ENCODE measurements around the gene MED15.
"Not testable (repeated sequence)": the region's sequence is repeated elsewhere in the genome, so short reads cannot be mapped to it uniquely, and the experiment has no call there.

Gene MED15

GRCh38 chr22:20584029-20584871 lies 76.8 kb downstream of the MED15 start:
- DNase-seq (ENCODE audit: low read depth) = no peak

- DNase-seq (ENCODE audit: low read depth) = no peak
These were observed 77.6 kb downstream of the MED15 start for GRCh38 chr22:20584872-20585638.

- no peak for DNase-seq (ENCODE audit: low read depth)
These were observed 78.4 kb downstream of the MED15 start for GRCh38 chr22:20585639-20586402.

- no peak for DNase-seq (ENCODE audit: low read depth)
These were observed 79.0 kb downstream of the MED15 start for GRCh38 chr22:20586403-20586745.

- DNase-seq (ENCODE audit: low read depth) = no peak
These were observed 80.0 kb downstream of the MED15 start for GRCh38 chr22:20587206-20587958.

- DNase-seq (ENCODE audit: low read depth) = no peak
These were observed 80.9 kb downstream of the MED15 start for GRCh38 chr22:20588092-20588842.

- DNase-seq (ENCODE audit: low read depth) = no peak
These were observed 81.6 kb downstream of the MED15 start for GRCh38 chr22:20588843-20589581.

- no peak for DNase-seq (ENCODE audit: low read depth)
These were observed 82.4 kb downstream of the MED15 start for GRCh38 chr22:20589614-20590476.

- no peak for DNase-seq (ENCODE audit: low read depth)
These were observed 83.3 kb downstream of the MED15 start for GRCh38 chr22:20590477-20591294.

GRCh38 chr22:20591295-20591645 lies 83.9 kb downstream of the MED15 start:
- no peak for DNase-seq (ENCODE audit: low read depth)

- no peak for DNase-seq (ENCODE audit: low read depth)
These were observed 84.4 kb downstream of the MED15 start for GRCh38 chr22:20591660-20592310.

GRCh38 chr22:20594038-20594437 lies 86.6 kb downstream of the MED15 start:
- DNase-seq (ENCODE audit: low read depth) = not testable (repeated sequence)

GRCh38 chr22:20594486-20594885 lies 87.1 kb downstream of the MED15 start:
- not testable (repeated sequence) for DNase-seq (ENCODE audit: low read depth)

- DNase-seq (ENCODE audit: low read depth) = no peak
These were observed 88.1 kb downstream of the MED15 start for GRCh38 chr22:20595461-20595860.

GRCh38 chr22:20599117-20599516 lies 91.7 kb downstream of the MED15 start:
- DNase-seq (ENCODE audit: low read depth) = no peak

- no peak for DNase-seq (ENCODE audit: low read depth)
These were observed 92.8 kb downstream of the MED15 start for GRCh38 chr22:20600137-20600673.

- no peak for DNase-seq (ENCODE audit: low read depth)
These were observed 93.9 kb downstream of the MED15 start for GRCh38 chr22:20601308-20601707.

All from stimulated activated CD8-positive, alpha-beta memory T cell treated with anti-CD3 and anti-CD28 coated beads, Interleukin-15, amount 100 ng/mL, for 24 hours (primary cell).